Skeletal muscle tissue (tissue), 4 donors: Measurements from ENCODE around the gene SFSWAP. TPM values are rescaled to one million over a fixed set of nuclear protein-coding genes. Genes with fewer than 3 reads are reported as not detected.

Source experiments
- H3K27ac ChIP-seq: one replicate; pipeline ENCODE4 v1.7.0; 2013; ENCODE audit warnings: mild to moderate bottlenecking, low read depth, low read length, inconsistent platforms
- H3K27me3 ChIP-seq, 3 donors: one replicate each; pipeline ENCODE4 v1.7.0; 2013; ENCODE audit warnings: low read length in 3 of 3; ENCODE audit not compliant: control insufficient read depth in 3 of 3, insufficient read depth in 3 of 3
- H3K36me3 ChIP-seq, 3 donors: one replicate each; pipeline ENCODE4 v1.7.0; 2013; ENCODE audit warnings: low read length in 3 of 3; ENCODE audit not compliant: control insufficient read depth in 3 of 3, insufficient read depth in 3 of 3
- H3K4me1 ChIP-seq, 3 donors: one replicate each; pipeline ENCODE4 v1.7.0; 2013; ENCODE audit warnings: low read length in 3 of 3, mild to moderate bottlenecking in 3 of 3; ENCODE audit not compliant: control insufficient read depth in 3 of 3, insufficient read depth in 3 of 3
- H3K4me3 ChIP-seq, 3 donors: one replicate each; pipeline ENCODE4 v1.7.0; 2013; ENCODE audit warnings: low read length in 3 of 3
- H3K9ac ChIP-seq, 3 donors: one replicate each; pipeline ENCODE4 v1.7.0; 2013; ENCODE audit warnings: low read length in 3 of 3, mild to moderate bottlenecking in 3 of 3, moderate library complexity in 2 of 3, low read depth in 1 of 3
- H3K9me3 ChIP-seq, 3 donors: one replicate each; pipeline ENCODE4 v1.7.0; 2013; ENCODE audit warnings: low read length in 3 of 3; ENCODE audit not compliant: control insufficient read depth in 3 of 3
- total RNA-seq: library from RNA; depleted of rRNA; stranded (reverse); fragments of >200 nt; gene quantifications from one replicate; pipeline ENCODE4 v1.2.3, GENCODE V29; 2014
- donor health status: Osteomylitis.

SFSWAP gene
- total RNA-seq, 1 donor from 2014 or later: 17.7 TPM

DNA sequence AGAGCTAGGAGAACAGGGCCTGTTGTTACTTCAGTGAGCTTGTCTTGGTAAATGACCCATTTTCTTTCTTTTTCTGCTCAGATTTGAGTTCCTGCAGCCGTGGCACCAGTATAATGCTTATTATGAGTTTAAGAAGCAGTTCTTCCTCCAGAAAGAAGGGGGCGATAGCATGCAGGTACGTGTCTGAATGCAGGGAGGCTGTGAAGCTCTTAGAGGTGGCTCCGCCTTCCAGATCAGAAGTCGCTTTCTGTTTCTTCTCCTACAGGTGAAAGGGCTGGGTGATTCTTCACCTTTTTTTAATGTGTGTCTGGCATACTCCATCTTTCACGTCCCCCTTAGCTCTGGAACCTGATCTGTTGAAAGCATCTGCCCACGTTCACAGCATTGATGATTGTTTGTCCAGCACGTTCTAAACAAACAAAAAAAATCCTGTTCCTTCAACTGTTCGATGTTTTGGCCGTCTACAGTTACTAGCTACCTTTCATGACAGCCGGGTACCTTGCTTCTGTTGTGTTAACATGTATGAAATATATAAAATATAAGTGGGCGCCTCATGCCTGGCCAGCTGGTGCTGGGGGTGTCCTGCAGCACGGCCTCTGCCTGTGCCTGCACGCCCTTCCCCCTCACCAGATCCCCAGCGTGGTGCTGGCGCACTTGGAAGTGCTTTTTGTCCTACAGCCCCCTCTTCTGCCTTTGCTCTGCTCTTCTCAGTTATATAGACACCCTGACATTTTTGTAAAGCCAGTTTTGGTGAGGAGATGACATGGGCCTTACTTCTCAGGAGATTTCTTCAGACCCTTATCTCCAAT lies 44.6 kb downstream of the SFSWAP start:
- H3K4me3 ChIP-seq: no peak overlapping the region
- no peaks in the 10 kb centered on the region for H3K27me3 ChIP-seq
- H3K27ac ChIP-seq: no peak overlapping the region
- H3K4me1 ChIP-seq: no peaks in the 10 kb centered on the region
- no peak overlapping the region for H3K9ac ChIP-seq
- H3K36me3 ChIP-seq: peaks cover 59 to 70% (median 60%) of the 10 kb centered on the region in 3 donors
- no peaks in the 10 kb centered on the region for H3K9me3 ChIP-seq

DNA sequence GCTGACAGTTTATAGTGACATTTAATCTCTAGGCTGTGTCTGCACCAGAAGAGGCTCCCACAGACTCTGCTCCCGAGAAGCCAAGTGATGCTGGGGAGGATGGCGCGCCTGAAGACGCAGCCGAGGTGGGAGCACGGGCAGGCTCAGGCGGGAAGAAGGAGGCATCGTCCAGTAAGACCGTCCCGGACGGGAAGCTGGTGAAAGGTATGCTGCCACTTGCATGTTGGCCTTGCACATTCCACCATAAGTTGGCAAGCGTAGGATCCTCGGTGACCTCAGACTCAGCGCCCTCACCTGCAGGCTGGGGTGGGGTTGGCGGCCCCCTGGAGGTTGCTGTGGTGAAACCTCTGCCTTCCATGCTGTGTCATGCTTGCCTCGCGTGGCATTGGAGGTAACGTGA lies 45.6 kb downstream of the SFSWAP start:
- Histone ChIP-seq H3K27me3 (no peaks in the 10 kb centered on the region), H3K9me3 (no peaks in the 10 kb centered on the region), H3K9ac (no peak overlapping the region), H3K4me3 (no peak overlapping the region), H3K36me3 (peaks cover 61 to 71% (median 62%) of the 10 kb centered on the region in 3 donors), H3K27ac (no peak overlapping the region), H3K4me1 (no peaks in the 10 kb centered on the region)

DNA sequence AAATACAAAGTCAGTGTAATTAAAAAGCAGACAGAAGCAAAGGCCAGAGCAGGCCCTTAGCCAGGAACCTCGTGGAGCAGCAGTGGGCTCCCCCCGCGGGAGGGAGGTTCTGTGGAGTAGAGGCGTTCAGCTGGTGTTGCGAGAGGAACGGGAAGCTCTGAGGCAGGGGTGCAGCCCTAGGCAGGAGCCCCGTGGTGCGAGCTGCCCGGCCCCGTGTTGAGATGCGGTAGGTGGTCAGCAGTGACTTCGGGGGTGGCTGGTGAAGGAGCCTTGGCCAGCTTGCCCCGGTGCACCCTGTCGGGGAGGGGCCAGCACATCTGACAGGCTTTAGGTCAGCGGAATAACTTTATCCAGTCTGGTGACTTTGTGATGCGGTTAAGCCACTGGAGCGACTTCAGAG lies 46.2 kb downstream of the SFSWAP start:
- Histone ChIP-seq H3K4me3 (no peak overlapping the region), H3K27ac (no peak overlapping the region), H3K4me1 (no peaks in the 10 kb centered on the region), H3K9me3 (no peaks in the 10 kb centered on the region), H3K36me3 (peaks cover 59 to 72% (median 64%) of the 10 kb centered on the region in 3 donors), H3K9ac (no peak overlapping the region), H3K27me3 (no peaks in the 10 kb centered on the region)

DNA sequence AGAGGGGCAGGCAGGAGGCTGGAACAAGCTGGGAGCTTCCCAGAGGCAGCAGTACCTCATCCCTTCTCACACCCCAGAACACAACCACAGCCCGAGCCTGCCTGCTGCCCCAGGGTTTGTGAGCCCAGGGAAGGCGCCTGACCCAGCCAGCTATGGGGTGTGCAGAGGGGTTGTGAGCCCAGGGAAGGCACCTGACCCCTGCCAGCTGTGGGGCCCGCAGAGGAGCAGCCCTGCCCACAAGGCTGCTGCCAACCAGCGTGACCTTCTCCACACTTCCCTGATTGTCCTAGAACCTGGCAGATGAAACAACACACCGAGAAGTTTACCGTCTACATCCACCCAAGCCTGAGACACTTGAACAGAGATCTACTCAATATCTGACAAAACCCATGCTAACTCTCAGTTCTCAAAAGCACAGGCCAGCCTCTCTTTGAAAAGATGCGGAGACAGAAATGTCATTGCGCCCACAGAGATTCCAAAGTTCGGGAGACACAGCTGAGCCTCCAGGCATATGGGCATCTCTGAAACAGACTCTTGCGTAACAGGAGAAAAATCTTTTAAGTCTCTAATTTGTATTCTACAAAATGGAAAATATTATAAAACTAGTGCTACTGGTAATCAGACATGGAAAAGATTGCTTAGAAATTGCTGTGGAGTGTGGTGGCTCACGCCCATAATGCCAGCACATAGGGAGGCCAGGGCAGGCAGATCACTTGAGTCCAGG lies 47.3 kb downstream of the SFSWAP start:
- H3K36me3 ChIP-seq: peaks cover 53 to 64% (median 62%) of the 10 kb centered on the region in 3 donors
- H3K9ac ChIP-seq: no peak overlapping the region
- H3K27me3 ChIP-seq: no peaks in the 10 kb centered on the region
- no peaks in the 10 kb centered on the region for H3K9me3 ChIP-seq
- no peaks in the 10 kb centered on the region for H3K4me1 ChIP-seq
- H3K27ac ChIP-seq: no peak overlapping the region
- no peak overlapping the region for H3K4me3 ChIP-seq

DNA sequence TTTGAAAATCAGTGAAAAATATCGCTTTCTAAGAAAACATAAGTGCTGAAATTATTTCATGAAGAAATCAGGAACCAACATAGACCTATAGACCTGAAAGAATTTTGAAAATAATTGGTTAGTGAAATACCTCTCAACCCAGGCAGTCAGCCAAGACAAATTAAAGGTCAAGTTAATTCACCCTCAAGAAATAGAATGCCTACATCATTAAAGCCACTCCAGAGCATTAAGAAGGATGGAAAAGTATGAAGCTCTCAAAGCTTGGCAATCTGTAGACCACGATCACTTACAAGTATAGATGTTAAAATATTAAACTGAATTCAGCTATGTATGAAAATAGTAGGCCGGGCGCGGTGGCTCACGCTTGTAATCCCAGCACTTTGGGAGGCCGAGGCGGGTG lies 48.3 kb downstream of the SFSWAP start:
- Histone ChIP-seq H3K27me3 (no peaks in the 10 kb centered on the region), H3K9ac (no peak overlapping the region), H3K4me3 (no peak overlapping the region), H3K4me1 (no peaks in the 10 kb centered on the region), H3K36me3 (peaks cover 45 to 56% (median 55%) of the 10 kb centered on the region in 3 donors), H3K9me3 (no peaks in the 10 kb centered on the region), H3K27ac (no peak overlapping the region)

DNA sequence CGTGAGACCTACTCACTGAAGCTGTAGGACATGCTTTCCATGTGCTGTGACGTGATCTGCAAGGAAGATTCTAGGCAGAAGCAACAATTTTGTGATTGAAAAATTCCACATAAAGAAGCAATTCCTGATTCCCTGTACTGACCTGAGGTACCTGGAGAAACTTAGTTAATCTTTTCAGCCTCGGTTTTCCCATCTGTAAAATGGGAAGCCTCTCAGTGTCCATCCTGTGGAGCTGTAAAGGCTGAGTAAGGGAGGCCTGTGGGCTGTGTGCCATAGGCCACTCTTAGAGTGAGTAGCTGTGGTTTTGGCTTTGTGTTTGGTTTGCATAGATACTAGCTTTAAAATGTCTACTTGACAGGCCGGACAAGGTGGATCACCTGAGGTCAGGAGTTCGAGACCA lies 50.7 kb downstream of the SFSWAP start:
- Histone ChIP-seq H3K36me3 (peaks cover 48 to 58% (median 52%) of the 10 kb centered on the region in 3 donors), H3K27me3 (no peaks in the 10 kb centered on the region), H3K4me3 (no peak overlapping the region), H3K4me1 (peaks cover 0 to 8% (median 0%) of the 10 kb centered on the region in 3 donors), H3K27ac (no peak overlapping the region), H3K9me3 (no peaks in the 10 kb centered on the region), H3K9ac (no peak overlapping the region)

DNA sequence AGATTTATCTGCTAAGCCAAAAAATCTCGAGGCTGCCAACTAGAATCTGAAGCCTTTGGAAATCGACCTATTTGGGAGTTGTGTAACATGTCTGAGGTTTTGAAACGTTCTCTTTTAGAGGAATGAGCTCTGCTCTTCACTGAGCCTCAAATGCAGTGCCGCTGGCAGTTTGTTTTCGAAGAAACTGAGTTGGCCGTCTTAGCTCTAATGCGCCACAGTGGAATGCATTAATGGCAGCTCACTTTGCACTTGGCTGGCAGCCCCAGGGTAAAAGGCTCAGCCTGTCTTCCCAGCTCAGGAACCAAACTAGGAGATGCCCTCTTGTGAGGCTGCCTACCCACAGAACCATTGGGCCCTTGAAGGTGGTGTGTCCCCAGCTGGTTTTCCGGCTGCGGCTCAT lies 53.8 kb downstream of the SFSWAP start:
- H3K27ac ChIP-seq: no peak overlapping the region

DNA sequence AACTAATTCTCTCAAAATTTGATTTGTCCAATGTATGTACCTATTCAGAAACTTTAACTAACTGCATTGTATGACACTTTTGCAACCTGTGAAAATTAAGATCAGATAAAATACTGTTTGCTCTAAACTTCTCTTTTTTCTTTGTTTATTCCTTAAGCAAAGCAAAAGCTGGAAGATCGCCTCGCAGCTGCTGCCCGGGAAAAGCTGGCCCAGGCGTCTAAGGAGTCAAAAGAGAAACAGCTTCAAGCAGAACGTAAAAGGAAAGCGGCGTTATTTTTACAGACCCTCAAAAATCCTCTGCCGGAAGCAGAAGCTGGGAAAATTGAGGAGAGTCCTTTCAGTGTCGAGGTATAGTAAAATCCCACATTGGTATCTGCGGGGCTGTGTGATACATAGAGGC lies 55.1 kb downstream of the SFSWAP start:
- H3K9me3 ChIP-seq: no peaks in the 10 kb centered on the region
- H3K27ac ChIP-seq: no peak overlapping the region
- peaks cover 0 to 8% (median 0%) of the 10 kb centered on the region in 3 donors for H3K4me1 ChIP-seq
- H3K9ac ChIP-seq: no peak overlapping the region
- peaks cover 45 to 63% (median 60%) of the 10 kb centered on the region in 3 donors for H3K36me3 ChIP-seq
- H3K4me3 ChIP-seq: no peak overlapping the region
- H3K27me3 ChIP-seq: no peaks in the 10 kb centered on the region

More for the DNA sequence above, 53.8 kb downstream of the SFSWAP start:
- Histone ChIP-seq H3K27me3 (no peaks in the 10 kb centered on the region), H3K9ac (no peak overlapping the region), H3K4me1 (peaks cover 0 to 8% (median 0%) of the 10 kb centered on the region in 3 donors), H3K9me3 (no peaks in the 10 kb centered on the region), H3K36me3 (peaks cover 38 to 54% (median 51%) of the 10 kb centered on the region in 3 donors), H3K4me3 (no peak overlapping the region)

DNA sequence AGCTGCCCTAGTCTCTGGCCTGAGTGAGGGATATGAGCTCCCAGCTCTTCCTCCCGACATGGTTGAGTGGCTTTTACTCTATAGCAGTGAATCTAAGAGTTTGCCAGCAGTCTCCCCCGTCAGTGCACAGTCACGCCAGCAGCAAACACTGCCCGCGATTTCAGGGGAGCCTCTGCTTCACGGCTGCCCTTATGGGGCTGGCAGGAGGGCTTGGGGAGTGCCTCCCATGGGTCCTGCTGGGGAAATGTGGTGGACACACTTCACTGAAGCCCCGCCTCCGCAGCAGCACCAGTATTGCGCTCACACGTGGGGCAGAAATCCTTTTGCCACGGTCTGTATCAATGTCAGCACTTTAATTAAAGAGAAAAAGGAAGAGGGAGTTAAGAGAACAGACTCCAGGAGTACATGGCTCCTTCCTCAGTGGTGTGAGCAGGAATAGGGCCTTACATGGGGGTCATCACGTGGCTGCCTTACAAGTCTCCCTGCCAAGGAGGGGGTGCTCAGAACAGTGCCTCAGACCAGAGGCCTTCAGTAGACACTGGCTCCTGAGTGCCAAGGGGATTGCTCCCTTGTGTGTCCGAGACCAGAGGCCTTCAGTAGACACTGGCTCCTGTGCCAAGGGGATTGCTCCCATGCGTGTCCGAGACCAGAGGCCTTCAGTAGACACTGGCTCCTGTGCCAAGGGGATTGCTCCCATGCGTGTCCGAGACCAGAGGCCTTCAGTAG lies 55.7 kb downstream of the SFSWAP start:
- Histone ChIP-seq H3K9me3 (no peaks in the 10 kb centered on the region), H3K27me3 (no peaks in the 10 kb centered on the region), H3K4me1 (peaks cover 0 to 8% (median 0%) of the 10 kb centered on the region in 3 donors), H3K27ac (no peak overlapping the region), H3K4me3 (no peak overlapping the region), H3K9ac (no peak overlapping the region), H3K36me3 (peaks cover 42 to 62% (median 59%) of the 10 kb centered on the region in 3 donors)
